SJSA1 (cell line): ENCODE measurements around the gene ADARB2. TPM values are rescaled to one million over a fixed set of nuclear protein-coding genes. Genes with fewer than 3 reads are reported as not detected.

Experiments used
- DNase-seq, 2 experiments: peaks; one replicate each; pipeline ENCODE4 v3.0.0-alpha.2; 2015 to 2020; ENCODE audit warnings: low spot score in 2 of 2, low read depth in 1 of 2
- H3K27ac ChIP-seq: fragments of 250-450 bp; sonication (Bioruptor Pico); 2 replicates; pipeline ENCODE4 v1.5.1; 2020; ENCODE audit warnings: mild to moderate bottlenecking, moderate library complexity
- H3K27me3 ChIP-seq: fragments of 250-450 bp; sonication (Bioruptor Pico); replicated peaks from 2 replicates; pipeline ENCODE4 v1.5.1; 2020; ENCODE audit warnings: mild to moderate bottlenecking, moderate library complexity
- H3K36me3 ChIP-seq: fragments of 250-450 bp; sonication (Bioruptor Pico); 2 replicates; pipeline ENCODE4 v1.5.1; 2020; ENCODE audit warnings: mild to moderate bottlenecking
- H3K4me1 ChIP-seq: fragments of 250-450 bp; sonication (Bioruptor Pico); replicated peaks from 2 replicates; pipeline ENCODE4 v1.6.1; 2021; ENCODE audit warnings: mild to moderate bottlenecking
- H3K4me3 ChIP-seq: fragments of 250-450 bp; sonication (Bioruptor Pico); 2 replicates; pipeline ENCODE4 v1.5.1; 2020; ENCODE audit warnings: mild to moderate bottlenecking
- H3K9me3 ChIP-seq: fragments of 250-450 bp; sonication (Bioruptor Pico); replicated peaks from 2 replicates; pipeline ENCODE4 v1.5.1; 2020; ENCODE audit warnings: mild to moderate bottlenecking
- total RNA-seq: library from RNA; depleted of rRNA; stranded (reverse); fragments of >200 nt; shearing (Covaris generic); gene quantifications from 2 replicates; pipeline ENCODE4 v1.2.3, GENCODE V29; 2014

The ADARB2 gene
- total RNA-seq, 1 experiment from 2014 or later = not detected

DNA sequence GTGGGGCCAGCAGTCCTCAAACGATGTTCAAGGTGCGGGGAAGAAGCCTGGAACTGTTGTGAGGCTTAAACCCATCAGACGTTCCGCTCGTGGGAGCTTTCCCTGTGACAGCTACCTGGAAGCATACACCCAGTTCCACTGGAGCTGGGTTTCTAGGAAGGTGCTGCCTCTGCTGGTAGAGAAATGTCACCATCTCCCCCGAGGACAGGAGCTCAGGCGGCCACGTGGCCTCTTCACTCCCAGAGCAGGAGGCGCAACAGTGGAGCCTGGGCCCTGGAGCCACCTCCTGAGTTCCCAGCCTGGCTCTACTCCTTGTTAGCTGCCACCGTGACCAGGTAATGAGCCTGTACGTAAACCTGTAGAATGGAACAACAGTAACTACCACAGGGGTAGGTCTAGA lies 156.1 kb downstream of the ADARB2 start:
- Histone ChIP-seq H3K36me3 (no peaks in the 10 kb centered on the region), H3K9me3 (no peaks in the 10 kb centered on the region), H3K4me3 (no peak overlapping the region), H3K4me1 (no peaks in the 10 kb centered on the region), H3K27me3 (0 out of 2 replicates have a peak, but pooled peaks cover 18% of the 10 kb centered on the region), H3K27ac (no peak overlapping the region)
- no peak for DNase-seq

DNA sequence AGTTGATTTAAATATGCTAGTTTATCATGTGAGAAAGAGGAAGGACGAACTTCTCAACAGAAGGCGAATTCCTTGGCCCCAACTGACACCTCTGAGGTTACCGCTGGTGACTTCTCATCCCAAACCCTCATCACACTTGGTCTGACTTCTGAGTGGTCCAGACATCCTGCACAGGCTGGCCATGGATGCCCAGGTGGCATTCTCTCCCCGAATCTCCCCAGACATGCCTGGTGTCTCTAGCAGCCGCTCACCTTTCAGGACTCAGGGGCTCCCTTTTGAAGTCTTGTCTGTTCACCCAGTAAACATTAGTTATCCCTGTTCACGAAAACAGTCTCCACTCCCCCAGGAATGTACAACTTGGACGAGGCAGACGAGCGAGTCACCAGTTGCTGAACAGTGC lies 157.7 kb downstream of the ADARB2 start:
- Histone ChIP-seq H3K4me3 (no peak overlapping the region), H3K27ac (no peak overlapping the region), H3K4me1 (no peaks in the 10 kb centered on the region), H3K9me3 (no peaks in the 10 kb centered on the region), H3K36me3 (no peaks in the 10 kb centered on the region), H3K27me3 (0 out of 2 replicates have a peak, but pooled peaks cover 16% of the 10 kb centered on the region)
- no peak for DNase-seq

DNA sequence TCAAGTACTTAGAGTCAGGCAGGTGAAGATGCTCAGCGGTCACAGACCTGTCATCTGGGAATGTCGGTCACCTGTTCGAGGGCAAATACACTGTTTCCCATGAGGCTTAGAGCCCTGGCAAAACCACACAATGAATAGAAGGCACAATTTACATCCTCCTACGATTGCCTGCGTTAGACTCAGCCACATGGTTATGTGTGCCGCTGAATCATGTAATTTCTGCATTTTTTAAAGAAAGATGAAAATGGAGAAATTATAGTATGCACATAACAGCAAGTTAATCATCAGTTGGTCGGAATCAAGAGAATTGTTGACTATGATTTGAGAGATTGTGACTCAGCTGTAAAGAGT lies 158.2 kb downstream of the ADARB2 start:
- no peak for DNase-seq
- no peaks in the 10 kb centered on the region for H3K9me3 ChIP-seq
- no peaks in the 10 kb centered on the region for H3K4me1 ChIP-seq

DNA sequence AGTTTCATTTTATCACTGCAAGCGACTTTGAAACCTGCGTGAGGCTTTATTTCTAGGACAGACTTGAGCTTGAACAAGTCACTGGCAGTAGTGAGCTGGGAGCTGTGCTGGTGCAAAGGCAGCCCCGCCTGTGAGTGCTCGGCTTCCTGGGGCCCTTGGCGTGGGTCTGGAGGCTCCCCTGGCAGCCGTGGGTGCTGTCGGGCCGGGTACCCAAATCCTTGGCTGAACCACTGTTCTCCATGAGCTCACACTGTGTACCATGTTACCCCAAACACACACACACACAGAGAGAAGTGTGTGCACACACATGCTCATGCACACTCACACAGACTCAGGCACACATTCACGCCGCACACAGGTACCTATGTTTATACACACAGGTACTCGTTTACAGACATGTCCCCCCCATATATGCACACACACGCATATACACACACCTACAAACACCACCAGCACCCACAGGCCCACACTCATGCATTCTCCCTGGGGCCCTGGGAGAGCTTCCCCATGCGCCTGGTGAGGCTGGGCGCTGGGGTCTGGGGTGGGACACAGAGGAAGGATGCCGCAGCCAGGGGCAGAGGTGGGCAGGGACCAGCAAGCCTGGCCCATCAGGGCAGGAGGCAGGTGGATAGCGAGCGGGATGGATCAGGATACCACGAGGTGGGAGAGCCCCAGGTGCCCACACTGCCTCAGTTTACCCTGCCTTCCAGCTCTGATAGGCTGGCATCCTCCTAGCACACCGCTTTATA lies 158.8 kb downstream of the ADARB2 start:
- no peaks in the 10 kb centered on the region for H3K36me3 ChIP-seq
- DNase-seq = no peak
- 0 out of 2 replicates have a peak, but pooled peaks cover 16% of the 10 kb centered on the region for H3K27me3 ChIP-seq
- no peak overlapping the region for H3K4me3 ChIP-seq
- H3K27ac ChIP-seq = no peak overlapping the region
- no peaks in the 10 kb centered on the region for H3K9me3 ChIP-seq
- H3K4me1 ChIP-seq = no peaks in the 10 kb centered on the region

More for the DNA sequence above, 158.2 kb downstream of the ADARB2 start:
- Histone ChIP-seq H3K4me3 (no peak overlapping the region), H3K36me3 (no peaks in the 10 kb centered on the region), H3K27me3 (0 out of 2 replicates have a peak, but pooled peaks cover 16% of the 10 kb centered on the region), H3K27ac (no peak overlapping the region)

DNA sequence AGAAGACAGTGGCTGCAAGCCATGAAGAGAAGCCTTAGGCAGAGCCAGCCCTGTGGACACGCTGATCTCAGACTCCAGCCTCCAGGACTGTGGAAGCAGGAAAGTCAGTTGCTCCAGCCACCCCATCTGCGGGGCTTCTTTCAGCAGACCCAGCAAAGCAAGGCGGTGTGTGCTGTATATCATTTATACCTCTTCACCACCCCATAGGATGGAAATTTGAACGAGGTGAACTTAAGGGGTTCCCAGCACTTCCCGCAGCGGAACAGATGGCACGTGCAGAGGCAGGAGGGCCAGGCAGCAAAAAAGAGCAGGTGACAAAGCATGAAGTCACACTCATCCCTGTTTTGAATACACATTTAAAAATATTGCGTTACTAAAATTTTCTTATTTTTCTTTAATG lies 159.4 kb downstream of the ADARB2 start:
- H3K27ac ChIP-seq = no peak overlapping the region
- 0 out of 2 replicates have a peak, but pooled peaks cover 16% of the 10 kb centered on the region for H3K27me3 ChIP-seq
- H3K4me1 ChIP-seq = no peaks in the 10 kb centered on the region
- no peaks in the 10 kb centered on the region for H3K9me3 ChIP-seq
- no peak overlapping the region for H3K4me3 ChIP-seq
- DNase-seq = no peak
- H3K36me3 ChIP-seq = no peaks in the 10 kb centered on the region

DNA sequence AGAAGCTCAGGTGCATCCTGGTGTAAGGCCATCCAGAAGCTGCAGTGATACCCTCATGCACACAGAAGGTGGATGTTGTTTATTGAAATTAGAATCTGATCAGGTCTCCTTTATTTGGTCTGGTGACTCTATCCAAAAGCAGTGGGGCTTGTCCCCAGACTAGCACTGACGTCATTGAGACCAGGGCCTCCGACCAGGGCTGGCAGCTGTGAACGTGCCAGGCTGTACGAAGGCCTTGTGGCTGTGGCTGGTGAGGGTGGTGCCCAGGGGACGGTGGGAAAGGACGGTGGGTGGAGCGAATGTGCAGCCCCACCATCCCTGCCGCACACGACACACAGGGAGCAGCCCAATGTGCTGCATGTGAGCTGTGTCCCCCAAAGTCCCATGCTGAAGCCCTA lies 160.0 kb downstream of the ADARB2 start:
- no peaks in the 10 kb centered on the region for H3K4me1 ChIP-seq
- no peaks in the 10 kb centered on the region for H3K9me3 ChIP-seq
- no peak for DNase-seq
- no peaks in the 10 kb centered on the region for H3K36me3 ChIP-seq
- no peak overlapping the region for H3K27ac ChIP-seq
- 0 out of 2 replicates have a peak, but pooled peaks cover 16% of the 10 kb centered on the region for H3K27me3 ChIP-seq
- no peak overlapping the region for H3K4me3 ChIP-seq

DNA sequence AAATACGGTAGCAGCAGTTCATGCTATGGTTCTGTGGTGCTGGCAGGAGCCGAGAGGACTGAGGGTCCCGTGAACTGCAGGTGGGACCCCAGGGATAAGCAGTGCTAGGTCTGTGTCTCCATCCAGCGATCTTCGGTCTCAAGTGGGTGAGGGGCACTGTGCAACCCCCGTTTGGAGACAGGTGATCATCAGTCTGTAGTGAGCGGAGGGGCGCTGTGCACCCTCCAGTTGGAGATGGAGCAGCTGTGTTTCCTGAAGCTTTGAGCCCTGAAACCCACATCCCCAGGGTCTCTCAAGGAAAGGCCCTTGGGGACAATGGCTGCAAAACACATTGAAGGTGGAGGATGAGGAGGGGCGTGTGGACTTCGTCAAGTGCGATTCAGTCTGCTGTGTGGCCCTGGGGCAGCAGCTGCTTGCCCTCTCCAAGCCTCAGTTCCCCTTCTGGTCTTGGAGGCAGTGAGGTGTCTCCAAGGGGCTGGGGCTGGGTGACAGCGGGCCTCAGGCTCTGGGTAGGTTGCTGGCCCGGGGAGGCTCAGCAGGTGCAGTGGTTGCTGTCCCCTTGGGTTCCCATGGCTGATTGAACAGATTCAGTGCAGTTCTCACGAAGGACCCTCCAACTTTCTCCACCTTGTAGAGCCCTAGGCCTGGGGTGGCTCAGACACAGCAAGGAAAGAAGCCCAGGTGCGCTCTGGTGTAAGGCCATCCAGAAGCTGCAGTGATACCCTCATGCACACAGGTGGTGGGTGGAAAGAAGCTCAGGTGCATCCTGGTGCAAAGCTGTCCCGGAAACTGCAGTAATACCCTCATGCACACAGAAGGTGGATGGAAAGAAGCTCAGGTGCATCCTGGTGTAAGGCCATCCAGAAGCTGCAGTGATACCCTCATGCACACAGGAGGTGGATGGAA lies 160.6 kb downstream of the ADARB2 start:
- DNase-seq = no peak
- Histone ChIP-seq H3K4me3 (no peak overlapping the region), H3K4me1 (no peaks in the 10 kb centered on the region), H3K9me3 (no peaks in the 10 kb centered on the region), H3K27ac (no peak overlapping the region), H3K27me3 (0 out of 2 replicates have a peak, but pooled peaks cover 16% of the 10 kb centered on the region), H3K36me3 (no peaks in the 10 kb centered on the region)

DNA sequence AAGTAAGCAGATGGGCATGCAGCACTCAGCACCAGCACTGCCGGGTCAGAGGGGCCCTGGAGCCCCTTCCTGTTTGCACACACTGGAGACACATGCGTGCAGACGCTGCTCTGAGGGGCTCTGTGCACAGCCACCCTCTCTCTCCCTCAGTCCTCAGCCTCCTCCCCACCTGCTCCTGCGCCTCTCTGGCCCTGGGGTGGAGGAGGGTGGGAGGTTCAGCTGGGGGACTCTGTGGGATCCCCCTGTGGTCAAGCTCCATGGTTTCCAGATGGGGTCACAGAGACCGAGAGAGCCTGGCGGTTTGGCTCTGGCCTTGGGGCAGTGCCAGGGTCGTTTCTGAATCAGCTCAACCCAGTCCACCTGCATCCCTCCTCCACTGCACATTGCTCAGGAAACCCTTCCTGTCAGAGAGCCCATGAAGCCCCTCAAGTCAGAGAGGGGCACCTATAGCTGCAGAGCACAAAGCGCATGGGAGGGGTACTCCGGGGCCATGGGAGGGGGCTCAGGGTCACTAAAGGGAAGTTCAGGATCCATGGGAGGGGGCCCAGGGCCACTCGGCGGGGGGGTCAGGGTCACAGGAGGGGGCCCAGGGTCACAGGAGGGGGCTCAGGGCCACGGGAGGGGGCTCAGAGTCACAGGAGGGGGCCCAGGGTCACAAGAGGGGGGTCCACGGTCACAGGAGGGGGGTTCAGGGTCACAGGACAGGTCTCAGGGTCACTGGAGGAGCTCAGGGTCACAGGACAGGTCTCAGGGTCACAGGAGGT lies 161.7 kb downstream of the ADARB2 start:
- H3K4me3 ChIP-seq = no peak overlapping the region
- H3K27me3 ChIP-seq = 0 out of 2 replicates have a peak, but pooled peaks cover 16% of the 10 kb centered on the region
- DNase-seq = no peak
- no peak overlapping the region for H3K27ac ChIP-seq
- no peaks in the 10 kb centered on the region for H3K36me3 ChIP-seq
- no peaks in the 10 kb centered on the region for H3K9me3 ChIP-seq
- H3K4me1 ChIP-seq = no peaks in the 10 kb centered on the region

DNA sequence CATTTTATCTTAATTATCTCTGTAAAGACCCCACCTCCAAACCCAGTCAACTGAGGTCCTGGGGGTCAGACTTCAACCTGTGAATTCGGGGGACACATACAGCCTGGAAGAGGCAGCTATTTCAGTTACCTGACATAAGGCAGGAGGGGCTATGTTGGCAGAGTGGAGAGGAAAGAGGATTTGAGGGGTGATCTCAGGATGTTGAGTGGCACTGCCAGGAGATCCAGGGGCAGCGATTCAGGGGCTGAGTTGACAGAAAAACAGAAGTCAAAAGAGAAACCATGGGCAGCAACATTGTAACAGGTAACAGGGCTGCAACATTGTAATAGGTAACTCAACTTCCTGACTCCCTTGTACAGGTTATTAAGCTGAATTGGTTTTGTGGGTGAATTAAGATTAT lies 162.6 kb downstream of the ADARB2 start:
- no peaks in the 10 kb centered on the region for H3K9me3 ChIP-seq
- DNase-seq = no peak
- no peaks in the 10 kb centered on the region for H3K36me3 ChIP-seq

DNA sequence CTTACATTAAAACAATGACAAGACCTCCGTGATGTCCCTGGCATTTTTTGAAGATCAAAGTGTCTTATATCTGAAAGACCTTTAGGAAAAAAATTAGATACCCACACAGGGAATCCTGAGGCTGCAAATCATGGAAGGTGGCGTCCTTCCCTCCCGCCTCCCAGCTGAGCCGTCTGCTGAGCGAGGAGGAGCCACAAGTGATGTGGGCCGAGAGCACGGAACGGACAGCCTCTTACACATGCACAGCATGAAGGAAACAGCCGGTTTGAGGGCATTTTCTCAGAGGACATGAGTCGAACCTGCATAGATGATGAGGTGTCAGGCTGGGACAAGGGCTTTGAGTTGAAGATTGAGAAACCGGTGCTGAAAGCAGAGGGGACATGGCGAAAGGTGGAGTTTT lies 163.3 kb downstream of the ADARB2 start:
- no peak for DNase-seq
- Histone ChIP-seq H3K27ac (no peak overlapping the region), H3K27me3 (0 out of 2 replicates have a peak, but pooled peaks cover 3% of the 10 kb centered on the region), H3K9me3 (no peaks in the 10 kb centered on the region), H3K4me3 (no peak overlapping the region), H3K4me1 (no peaks in the 10 kb centered on the region), H3K36me3 (no peaks in the 10 kb centered on the region)

More for the DNA sequence above, 162.6 kb downstream of the ADARB2 start:
- no peak overlapping the region for H3K4me3 ChIP-seq
- H3K27me3 ChIP-seq = 0 out of 2 replicates have a peak, but pooled peaks cover 10% of the 10 kb centered on the region
- H3K4me1 ChIP-seq = no peaks in the 10 kb centered on the region
- no peak overlapping the region for H3K27ac ChIP-seq

DNA sequence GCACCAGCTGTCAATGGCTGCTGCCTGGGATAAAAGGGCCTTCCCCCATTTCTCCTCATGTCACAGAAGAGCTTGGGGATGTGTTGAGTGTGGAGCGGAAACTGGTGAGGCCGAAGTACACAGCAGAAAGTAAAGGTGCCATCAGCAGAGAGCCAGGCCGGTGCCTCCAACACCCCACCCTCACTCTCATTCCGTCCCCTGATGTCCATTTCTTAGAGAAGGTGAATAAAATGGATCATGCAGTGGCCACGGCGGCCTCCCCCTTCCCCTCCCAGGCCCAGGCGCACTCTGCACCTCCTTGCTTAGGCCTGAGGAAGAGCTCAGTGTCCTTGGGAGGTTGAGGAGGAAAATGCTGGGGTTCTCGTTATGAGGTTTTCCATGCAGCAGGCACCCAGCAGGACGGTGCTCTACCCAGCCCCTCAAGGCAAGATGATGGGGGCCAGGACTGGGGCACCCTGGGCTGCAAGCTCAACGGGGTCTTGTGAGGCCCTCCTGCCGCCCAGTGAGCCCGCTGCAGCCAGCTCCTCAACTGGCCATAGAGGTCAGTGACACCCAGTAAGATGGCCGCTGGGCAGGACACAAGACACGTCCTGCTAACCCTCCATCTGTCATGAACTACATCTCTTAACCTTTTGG lies 163.9 kb downstream of the ADARB2 start:
- no peaks in the 10 kb centered on the region for H3K27me3 ChIP-seq
- no peak overlapping the region for H3K27ac ChIP-seq
- no peaks in the 10 kb centered on the region for H3K4me1 ChIP-seq
- no peak overlapping the region for H3K4me3 ChIP-seq
- H3K36me3 ChIP-seq = no peaks in the 10 kb centered on the region
- H3K9me3 ChIP-seq = no peaks in the 10 kb centered on the region
- DNase-seq = no peak

DNA sequence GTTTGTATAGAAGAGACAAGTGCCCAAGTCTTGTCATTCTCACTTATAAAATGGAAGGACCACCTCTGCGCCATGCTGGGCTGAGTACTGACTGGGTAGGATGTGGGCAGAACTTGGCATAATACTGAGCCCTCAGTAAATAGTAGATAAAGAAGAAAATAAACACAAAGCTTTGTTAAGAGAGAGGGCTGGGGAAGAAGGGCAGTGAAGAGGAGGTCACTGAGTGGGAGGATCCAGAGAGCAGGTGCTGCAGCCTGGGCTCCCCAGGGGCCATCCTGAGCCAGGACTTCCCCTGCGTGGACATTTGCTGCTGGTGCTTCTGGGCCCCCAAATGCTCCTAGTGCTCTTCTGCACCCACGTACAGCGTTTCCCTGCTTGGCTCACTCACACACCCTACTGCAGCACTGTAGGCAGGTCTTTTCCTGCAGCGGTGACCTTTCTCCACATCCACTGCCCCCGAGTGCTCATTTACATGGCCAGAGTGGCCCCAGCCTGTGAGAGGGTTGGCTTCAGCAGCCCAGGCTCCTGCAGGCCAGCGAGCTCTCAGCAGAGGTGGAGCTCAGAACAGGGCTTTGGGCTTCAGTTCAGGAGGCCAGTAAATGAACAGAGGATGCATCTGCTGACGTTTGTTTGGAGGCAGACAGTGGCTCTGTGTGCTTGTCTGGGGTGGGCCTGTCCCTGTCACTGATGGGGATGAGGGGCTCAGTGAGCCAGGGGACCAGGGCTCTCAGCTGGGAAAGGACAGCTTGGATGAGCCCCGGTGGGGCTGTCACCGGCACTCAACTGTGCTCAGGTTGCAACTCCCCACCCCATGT lies 164.6 kb downstream of the ADARB2 start:
- Histone ChIP-seq H3K27me3 (no peaks in the 10 kb centered on the region), H3K9me3 (no peaks in the 10 kb centered on the region), H3K36me3 (no peaks in the 10 kb centered on the region), H3K4me1 (no peaks in the 10 kb centered on the region), H3K4me3 (no peak overlapping the region), H3K27ac (no peak overlapping the region)
- peak in 1 of 2 experiments; percentile 9 for DNase-seq
